Epithelial cell of esophagus (primary cell): ENCODE results near the gene SAMD14.

Experiments
- DNase-seq: peaks from one replicate; pipeline ENCODE4 v3.0.0; 2010; ENCODE audit warnings: low read depth
- H3K4me3 ChIP-seq: 2 replicates; pipeline ENCODE4 v1.5.1; 2011; ENCODE audit warnings: mild to moderate bottlenecking, low read length, control low read depth
- CTCF ChIP-seq: IDR thresholded peaks from 2 replicates; pipeline ENCODE4 v1.5.1; 2011; ENCODE audit warnings: low read depth, mild to moderate bottlenecking, low read length, control low read depth, inconsistent platforms; ENCODE audit not compliant: insufficient read depth; ENCODE audit errors: missing control alignments

The SAMD14 gene

GRCh38 chr17:50120475-50121253, 9.3 kb downstream of the SAMD14 start:
- H3K4me3 ChIP-seq = no peak overlapping the region
- TF ChIP-seq CTCF = no peak
- no peak for DNase-seq

- DNase-seq = no peak
- no peak overlapping the region for H3K4me3 ChIP-seq
- no peak for TF ChIP-seq CTCF
Observed at GRCh38 chr17:50118828-50119218, 11.1 kb downstream of the SAMD14 start.

- no peak for DNase-seq
- no peak for TF ChIP-seq CTCF
- no peak overlapping the region for H3K4me3 ChIP-seq
Observed at GRCh38 chr17:50118076-50118827, 11.7 kb downstream of the SAMD14 start.

- peak; percentile 77 for DNase-seq
- peak; percentile 25 for TF ChIP-seq CTCF
- H3K4me3 ChIP-seq = no peak overlapping the region
Observed at GRCh38 chr17:50117202-50118051, 12.5 kb downstream of the SAMD14 start.

GRCh38 chr17:50115756-50116155, 14.2 kb downstream of the SAMD14 start:
- DNase-seq = no peak
- no peak for TF ChIP-seq CTCF
- H3K4me3 ChIP-seq = no peak overlapping the region

- no peak overlapping the region for H3K4me3 ChIP-seq
- DNase-seq = peak; percentile 74
- peak; percentile 82 for TF ChIP-seq CTCF
Observed at GRCh38 chr17:50114849-50115357, 15.1 kb downstream of the SAMD14 start.
